ENCODE results near the gene BMP7. TPM values are rescaled to one million over a fixed set of nuclear protein-coding genes. Genes with fewer than 3 reads are reported as not detected.

BMP7 gene
- total and polyA plus RNA-seq, 2 experiments from 2014 or later, result 15.9 to 22.8 TPM

DNA sequence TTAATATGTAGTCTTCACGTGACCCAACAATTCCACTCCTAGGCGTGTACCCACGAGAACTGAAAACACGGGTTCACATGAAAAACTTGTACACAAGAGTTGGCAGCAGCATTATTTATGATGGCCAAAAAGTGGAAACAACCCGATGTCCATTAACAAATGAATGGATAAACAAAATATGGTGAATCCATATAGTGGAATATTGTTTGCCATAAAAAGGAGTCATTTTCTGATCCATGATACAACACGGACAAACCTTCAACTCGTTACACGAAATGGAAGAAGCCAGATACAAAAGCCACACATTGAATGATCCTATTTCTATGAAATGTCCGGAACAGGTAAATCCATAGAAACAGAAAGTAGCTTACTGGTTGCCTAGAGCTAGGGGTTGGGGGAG is 78.4 kb downstream of the BMP7 start (continued):
- TF ChIP-seq POLR2AphosphoS5 (IDR thresholded peaks at IDR 0.05; ENCODE audit: low read depth) (no peak), NANOG (IDR thresholded peaks at IDR 0.05; ENCODE audit: borderline replicate concordance) (no peak), JUNB (IDR thresholded peaks at IDR 0.05; ENCODE audit: unreplicated experiment) (no peak)
- TF ChIP-seq, protein P1, sequence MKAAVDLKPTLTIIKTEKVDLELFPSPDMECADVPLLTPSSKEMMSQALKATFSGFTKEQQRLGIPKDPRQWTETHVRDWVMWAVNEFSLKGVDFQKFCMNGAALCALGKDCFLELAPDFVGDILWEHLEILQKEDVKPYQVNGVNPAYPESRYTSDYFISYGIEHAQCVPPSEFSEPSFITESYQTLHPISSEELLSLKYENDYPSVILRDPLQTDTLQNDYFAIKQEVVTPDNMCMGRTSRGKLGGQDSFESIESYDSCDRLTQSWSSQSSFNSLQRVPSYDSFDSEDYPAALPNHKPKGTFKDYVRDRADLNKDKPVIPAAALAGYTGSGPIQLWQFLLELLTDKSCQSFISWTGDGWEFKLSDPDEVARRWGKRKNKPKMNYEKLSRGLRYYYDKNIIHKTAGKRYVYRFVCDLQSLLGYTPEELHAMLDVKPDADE (IDR thresholded peaks at IDR 0.05), result no peak
- TF ChIP-seq, protein P2, sequence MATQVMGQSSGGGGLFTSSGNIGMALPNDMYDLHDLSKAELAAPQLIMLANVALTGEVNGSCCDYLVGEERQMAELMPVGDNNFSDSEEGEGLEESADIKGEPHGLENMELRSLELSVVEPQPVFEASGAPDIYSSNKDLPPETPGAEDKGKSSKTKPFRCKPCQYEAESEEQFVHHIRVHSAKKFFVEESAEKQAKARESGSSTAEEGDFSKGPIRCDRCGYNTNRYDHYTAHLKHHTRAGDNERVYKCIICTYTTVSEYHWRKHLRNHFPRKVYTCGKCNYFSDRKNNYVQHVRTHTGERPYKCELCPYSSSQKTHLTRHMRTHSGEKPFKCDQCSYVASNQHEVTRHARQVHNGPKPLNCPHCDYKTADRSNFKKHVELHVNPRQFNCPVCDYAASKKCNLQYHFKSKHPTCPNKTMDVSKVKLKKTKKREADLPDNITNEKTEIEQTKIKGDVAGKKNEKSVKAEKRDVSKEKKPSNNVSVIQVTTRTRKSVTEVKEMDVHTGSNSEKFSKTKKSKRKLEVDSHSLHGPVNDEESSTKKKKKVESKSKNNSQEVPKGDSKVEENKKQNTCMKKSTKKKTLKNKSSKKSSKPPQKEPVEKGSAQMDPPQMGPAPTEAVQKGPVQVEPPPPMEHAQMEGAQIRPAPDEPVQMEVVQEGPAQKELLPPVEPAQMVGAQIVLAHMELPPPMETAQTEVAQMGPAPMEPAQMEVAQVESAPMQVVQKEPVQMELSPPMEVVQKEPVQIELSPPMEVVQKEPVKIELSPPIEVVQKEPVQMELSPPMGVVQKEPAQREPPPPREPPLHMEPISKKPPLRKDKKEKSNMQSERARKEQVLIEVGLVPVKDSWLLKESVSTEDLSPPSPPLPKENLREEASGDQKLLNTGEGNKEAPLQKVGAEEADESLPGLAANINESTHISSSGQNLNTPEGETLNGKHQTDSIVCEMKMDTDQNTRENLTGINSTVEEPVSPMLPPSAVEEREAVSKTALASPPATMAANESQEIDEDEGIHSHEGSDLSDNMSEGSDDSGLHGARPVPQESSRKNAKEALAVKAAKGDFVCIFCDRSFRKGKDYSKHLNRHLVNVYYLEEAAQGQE (IDR thresholded peaks at IDR 0.05; ENCODE audit: unreplicated experiment), result no peak

DNA sequence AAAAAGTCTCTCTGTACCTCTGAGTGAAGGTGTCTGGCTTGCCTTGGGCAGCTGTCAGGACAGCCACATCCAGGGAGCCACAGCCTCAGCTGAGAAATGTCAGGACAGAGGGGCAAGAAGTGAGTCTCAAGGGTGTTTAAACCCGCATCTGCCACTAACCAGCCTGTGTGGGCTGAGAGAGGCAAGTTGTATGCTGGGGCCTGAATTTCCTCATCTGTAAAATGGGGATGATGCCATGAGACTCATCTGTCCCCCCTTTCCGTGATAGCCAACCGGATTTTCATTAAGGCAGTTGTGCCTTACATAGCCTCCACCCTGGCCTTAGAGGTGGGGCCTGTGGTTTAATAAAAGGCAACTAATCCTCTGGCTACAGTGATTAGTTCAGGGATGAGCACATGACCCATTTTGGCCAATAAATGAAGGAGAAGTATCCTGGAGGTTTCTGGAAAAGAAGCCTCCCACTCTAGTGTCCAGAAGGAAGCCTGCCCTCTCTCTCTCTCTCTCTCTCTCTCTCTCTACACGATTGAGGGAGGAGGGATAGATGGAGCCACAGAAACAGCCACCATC is 79.3 kb downstream of the BMP7 start:
- ATAC-seq, result no peak
- H3K4me3 Mint-ChIP-seq, result no peak overlapping the region
- TF ChIP-seq EZH2phosphoT487 (IDR thresholded peaks at IDR 0.05; ENCODE audit: unreplicated experiment) (no peak), ZNF114 (CRISPR knock-in tag; IDR thresholded peaks at IDR 0.05) (no peak), CREB1 (CRISPR knock-in tag; IDR thresholded peaks at IDR 0.05; ENCODE audit: low read depth) (no peak), STAT1 (IDR thresholded peaks at IDR 0.05; ENCODE audit: unreplicated experiment) (no peak), NANOG (IDR thresholded peaks at IDR 0.05; ENCODE audit: borderline replicate concordance) (no peak), JUNB (IDR thresholded peaks at IDR 0.05; ENCODE audit: unreplicated experiment) (no peak), POLR2AphosphoS5 (IDR thresholded peaks at IDR 0.05; ENCODE audit: low read depth) (no peak), ZNF331 (CRISPR knock-in tag; IDR thresholded peaks at IDR 0.05; ENCODE audit: low read depth) (no peak)
- TF ChIP-seq, protein P2 (IDR thresholded peaks at IDR 0.05; ENCODE audit: unreplicated experiment), result no peak
- TF ChIP-seq, protein P3, sequence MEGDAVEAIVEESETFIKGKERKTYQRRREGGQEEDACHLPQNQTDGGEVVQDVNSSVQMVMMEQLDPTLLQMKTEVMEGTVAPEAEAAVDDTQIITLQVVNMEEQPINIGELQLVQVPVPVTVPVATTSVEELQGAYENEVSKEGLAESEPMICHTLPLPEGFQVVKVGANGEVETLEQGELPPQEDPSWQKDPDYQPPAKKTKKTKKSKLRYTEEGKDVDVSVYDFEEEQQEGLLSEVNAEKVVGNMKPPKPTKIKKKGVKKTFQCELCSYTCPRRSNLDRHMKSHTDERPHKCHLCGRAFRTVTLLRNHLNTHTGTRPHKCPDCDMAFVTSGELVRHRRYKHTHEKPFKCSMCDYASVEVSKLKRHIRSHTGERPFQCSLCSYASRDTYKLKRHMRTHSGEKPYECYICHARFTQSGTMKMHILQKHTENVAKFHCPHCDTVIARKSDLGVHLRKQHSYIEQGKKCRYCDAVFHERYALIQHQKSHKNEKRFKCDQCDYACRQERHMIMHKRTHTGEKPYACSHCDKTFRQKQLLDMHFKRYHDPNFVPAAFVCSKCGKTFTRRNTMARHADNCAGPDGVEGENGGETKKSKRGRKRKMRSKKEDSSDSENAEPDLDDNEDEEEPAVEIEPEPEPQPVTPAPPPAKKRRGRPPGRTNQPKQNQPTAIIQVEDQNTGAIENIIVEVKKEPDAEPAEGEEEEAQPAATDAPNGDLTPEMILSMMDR (conservative IDR thresholded peaks at IDR 0.05; ENCODE audit: low read depth in 2 of 2), result no peak

More for the DNA sequence above, 79.3 kb downstream of the BMP7 start:
- no peaks in the 10 kb centered on the region for H3K9me2 ChIP-seq (ENCODE audit: insufficient read depth)
- no peak overlapping the region for H3K4me2 ChIP-seq
- H3K36me3 Mint-ChIP-seq (ENCODE audit: low read depth), result no peaks in the 10 kb centered on the region
- DNase-seq (ENCODE audit: low spot score), result no peak
- no peaks in the 10 kb centered on the region for H3F3A ChIP-seq (replicated peaks; ENCODE audit: low read depth)
- H3K36me3 ChIP-seq (ENCODE audit: insufficient read depth), result no peaks in the 10 kb centered on the region
- peaks cover 7% of the 10 kb centered on the region; the same call in 2 of the 3 replicates for H3K4me1 Mint-ChIP-seq
- H3K27ac Mint-ChIP-seq, result no peak overlapping the region
- H3K27ac ChIP-seq (ENCODE audit: low read depth), result no peak overlapping the region
- H3K4me1 ChIP-seq (ENCODE audit: insufficient read depth), result no peaks in the 10 kb centered on the region
- no peaks in the 10 kb centered on the region for H4K20me1 ChIP-seq (replicated peaks; ENCODE audit: insufficient read depth)
- no peaks in the 10 kb centered on the region for H3K79me2 ChIP-seq (replicated peaks; ENCODE audit: insufficient read depth)
- peaks cover 3% of the 10 kb centered on the region; the same call in 1 of the 3 replicates for H3K9me3 Mint-ChIP-seq
- no peak overlapping the region for H3K4me3 ChIP-seq
- H3K27me3 Mint-ChIP-seq (ENCODE audit: insufficient read depth, low read depth, poor library complexity), result peaks cover 2% of the 10 kb centered on the region
- H3K27me3 ChIP-seq (ENCODE audit: insufficient read depth), result no peaks in the 10 kb centered on the region
- H2AFZ ChIP-seq, result no peak overlapping the region

Data from GM23338 (cell line).